Measurements from ENCODE around the gene SLC11A1.

SLC11A1 gene

GRCh38 chr2:218407717-218408116 is 25.6 kb downstream of the SLC11A1 start:
- DNase-seq (ENCODE audit: low read depth): no peak
- TF ChIP-seq, protein P1, sequence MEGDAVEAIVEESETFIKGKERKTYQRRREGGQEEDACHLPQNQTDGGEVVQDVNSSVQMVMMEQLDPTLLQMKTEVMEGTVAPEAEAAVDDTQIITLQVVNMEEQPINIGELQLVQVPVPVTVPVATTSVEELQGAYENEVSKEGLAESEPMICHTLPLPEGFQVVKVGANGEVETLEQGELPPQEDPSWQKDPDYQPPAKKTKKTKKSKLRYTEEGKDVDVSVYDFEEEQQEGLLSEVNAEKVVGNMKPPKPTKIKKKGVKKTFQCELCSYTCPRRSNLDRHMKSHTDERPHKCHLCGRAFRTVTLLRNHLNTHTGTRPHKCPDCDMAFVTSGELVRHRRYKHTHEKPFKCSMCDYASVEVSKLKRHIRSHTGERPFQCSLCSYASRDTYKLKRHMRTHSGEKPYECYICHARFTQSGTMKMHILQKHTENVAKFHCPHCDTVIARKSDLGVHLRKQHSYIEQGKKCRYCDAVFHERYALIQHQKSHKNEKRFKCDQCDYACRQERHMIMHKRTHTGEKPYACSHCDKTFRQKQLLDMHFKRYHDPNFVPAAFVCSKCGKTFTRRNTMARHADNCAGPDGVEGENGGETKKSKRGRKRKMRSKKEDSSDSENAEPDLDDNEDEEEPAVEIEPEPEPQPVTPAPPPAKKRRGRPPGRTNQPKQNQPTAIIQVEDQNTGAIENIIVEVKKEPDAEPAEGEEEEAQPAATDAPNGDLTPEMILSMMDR (IDR thresholded peaks at IDR 0.05; ENCODE audit: control insufficient read depth, insufficient read depth, low read depth, low read length, missing control alignments): no peak
- H3K4me3 ChIP-seq (ENCODE audit: control insufficient read depth, low read depth, low read length): no peak overlapping the region

DNA sequence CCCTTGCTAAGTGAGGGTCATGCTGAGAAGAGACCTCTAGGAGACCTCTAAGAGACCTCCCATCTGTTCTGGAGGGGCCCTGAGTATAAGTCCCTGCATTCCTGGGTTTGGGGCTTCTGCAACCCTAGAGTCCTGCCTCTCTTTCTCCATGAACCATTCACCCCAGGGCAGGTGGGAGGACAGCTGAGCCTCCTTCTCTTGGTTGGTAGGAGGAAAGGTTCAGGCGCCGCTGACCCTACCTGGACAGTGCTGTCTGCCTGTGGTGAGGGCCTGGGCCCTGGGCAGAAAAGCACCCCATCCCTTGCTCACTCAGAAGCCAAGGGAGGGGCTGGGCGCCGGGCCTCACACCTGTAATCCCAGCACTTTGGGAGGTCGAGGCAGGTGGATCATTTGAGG is 36.2 kb downstream of the SLC11A1 start:
- H3K4me3 ChIP-seq (ENCODE audit: control insufficient read depth, low read depth, low read length): no peak overlapping the region
- TF ChIP-seq, protein P1 (IDR thresholded peaks at IDR 0.05; ENCODE audit: control insufficient read depth, insufficient read depth, low read depth, low read length, missing control alignments): no peak
- no peak for DNase-seq (ENCODE audit: low read depth)

- TF ChIP-seq, protein P1 (IDR thresholded peaks at IDR 0.05; ENCODE audit: control insufficient read depth, insufficient read depth, low read depth, low read length, missing control alignments): no peak
- no peak for DNase-seq (ENCODE audit: low read depth)
These were observed 36.8 kb downstream of the SLC11A1 start, which contains the start of gene VIL1 for GRCh38 chr2:218418717-218419458. VIL1 (plus strand) TSS chr2:218419123; CDS start chr2:218423779, 4,656 bp downstream.

DNA sequence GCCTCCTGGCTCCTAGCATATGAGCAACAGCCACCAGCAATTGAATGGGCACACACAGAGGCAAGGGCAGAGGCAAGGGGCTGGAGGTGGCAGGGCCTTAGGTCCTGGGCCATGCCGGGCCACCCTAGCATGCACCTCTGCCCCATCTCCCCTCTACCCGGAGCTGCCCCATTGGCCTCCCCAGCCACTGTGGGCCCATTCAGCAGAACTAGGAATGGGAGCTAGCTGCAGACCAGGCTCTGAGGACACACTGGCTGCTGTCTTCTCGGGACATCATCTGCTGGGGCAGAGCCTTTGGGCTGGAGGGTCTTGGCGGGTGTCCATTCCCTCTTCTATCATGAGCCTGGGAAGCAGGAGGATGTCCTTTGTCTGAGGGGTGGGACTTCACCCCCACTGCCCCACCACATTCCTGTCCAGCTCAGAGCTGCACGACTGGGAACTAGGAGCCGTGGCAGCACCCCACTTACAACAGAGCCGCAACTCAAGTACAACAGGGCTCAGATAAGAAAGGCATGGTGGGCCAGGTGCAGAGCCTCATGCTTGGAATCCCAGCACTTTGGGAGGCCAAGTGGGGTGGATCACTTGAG is 37.6 kb downstream of the SLC11A1 start:
- DNase-seq (ENCODE audit: low read depth): no peak
- TF ChIP-seq, protein P1 (IDR thresholded peaks at IDR 0.05; ENCODE audit: control insufficient read depth, insufficient read depth, low read depth, low read length, missing control alignments): no peak

More at GRCh38 chr2:218418717-218419458, 36.8 kb downstream of the SLC11A1 start, which contains the start of gene VIL1:
- H3K4me3 ChIP-seq (ENCODE audit: control insufficient read depth, low read depth, low read length): no peak within 1 kb of the TSS

GRCh38 chr2:218421027-218421426 is 39.0 kb downstream of the SLC11A1 start:
- H3K4me3 ChIP-seq (ENCODE audit: control insufficient read depth, low read depth, low read length): no peak overlapping the region
- TF ChIP-seq, protein P1 (IDR thresholded peaks at IDR 0.05; ENCODE audit: control insufficient read depth, insufficient read depth, low read depth, low read length, missing control alignments): no peak
- no peak for DNase-seq (ENCODE audit: low read depth)

More for the DNA sequence above, 37.6 kb downstream of the SLC11A1 start:
- no peak overlapping the region for H3K4me3 ChIP-seq (ENCODE audit: control insufficient read depth, low read depth, low read length)

GRCh38 chr2:218422403-218423086 is 40.5 kb downstream of the SLC11A1 start:
- DNase-seq (ENCODE audit: low read depth): no peak
- no peak overlapping the region for H3K4me3 ChIP-seq (ENCODE audit: control insufficient read depth, low read depth, low read length)

More at GRCh38 chr2:218422403-218423086, 40.5 kb downstream of the SLC11A1 start:
- TF ChIP-seq, protein P1 (IDR thresholded peaks at IDR 0.05; ENCODE audit: control insufficient read depth, insufficient read depth, low read depth, low read length, missing control alignments): no peak
